ENCODE data around the gene STARD9. TPM values are rescaled to one million over a fixed set of nuclear protein-coding genes. Genes with fewer than 3 reads are reported as not detected.

STARD9 gene
- total RNA-seq, 1 experiment from 2014 or later, result 0.92 TPM

GRCh38 chr15:42711746-42712145 lies 136.3 kb downstream of the STARD9 start:
- no peak for TF ChIP-seq CTCF (IDR thresholded peaks at IDR 0.05; ENCODE audit: unreplicated experiment)
- Mint-ChIP-seq H3K9me3 (ENCODE audit: low read depth, unreplicated experiment) (no peaks in the 10 kb centered on the region), H3K27ac (ENCODE audit: unreplicated experiment) (no peak overlapping the region), H3K36me3 (ENCODE audit: insufficient read depth, unreplicated experiment) (no peaks in the 10 kb centered on the region), H3K4me1 (ENCODE audit: low read depth, unreplicated experiment) (no peaks in the 10 kb centered on the region), H3K27me3 (ENCODE audit: unreplicated experiment) (no peaks in the 10 kb centered on the region), H3K4me3 (ENCODE audit: low read depth, unreplicated experiment) (no peak overlapping the region)
- BruUV-seq (replicated peaks), result no TSS peak
- CTCF ChIA-PET, result no interaction called here
- DNase-seq, result no peak
- intact Hi-C loops (cut with micrococcal nuclease; ENCODE audit: unreplicated experiment), result no loop called here

GRCh38 chr15:42712584-42712983 lies 137.2 kb downstream of the STARD9 start:
- Mint-ChIP-seq H3K36me3 (ENCODE audit: insufficient read depth, unreplicated experiment) (no peaks in the 10 kb centered on the region), H3K9me3 (ENCODE audit: low read depth, unreplicated experiment) (no peaks in the 10 kb centered on the region), H3K27me3 (ENCODE audit: unreplicated experiment) (no peaks in the 10 kb centered on the region), H3K4me3 (ENCODE audit: low read depth, unreplicated experiment) (no peak overlapping the region), H3K27ac (ENCODE audit: unreplicated experiment) (no peak overlapping the region), H3K4me1 (ENCODE audit: low read depth, unreplicated experiment) (no peaks in the 10 kb centered on the region)
- no peak for TF ChIP-seq CTCF (IDR thresholded peaks at IDR 0.05; ENCODE audit: unreplicated experiment)
- DNase-seq, result no peak
- CTCF ChIA-PET, result no interaction called here
- no TSS peak for BruUV-seq (replicated peaks)
- intact Hi-C loops (cut with micrococcal nuclease; ENCODE audit: unreplicated experiment), result no loop called here

- H3K36me3 Mint-ChIP-seq (ENCODE audit: insufficient read depth, unreplicated experiment), result no peaks in the 10 kb centered on the region
- no peak for DNase-seq
- no peak overlapping the region for H3K4me3 Mint-ChIP-seq (ENCODE audit: low read depth, unreplicated experiment)
- H3K4me1 Mint-ChIP-seq (ENCODE audit: low read depth, unreplicated experiment), result no peaks in the 10 kb centered on the region
- BruUV-seq (replicated peaks), result no TSS peak
- no peaks in the 10 kb centered on the region for H3K9me3 Mint-ChIP-seq (ENCODE audit: low read depth, unreplicated experiment)
- H3K27me3 Mint-ChIP-seq (ENCODE audit: unreplicated experiment), result no peaks in the 10 kb centered on the region
- intact Hi-C loops (cut with micrococcal nuclease; ENCODE audit: unreplicated experiment), result no loop called here
- no peak for TF ChIP-seq CTCF (IDR thresholded peaks at IDR 0.05; ENCODE audit: unreplicated experiment)
- no peak overlapping the region for H3K27ac Mint-ChIP-seq (ENCODE audit: unreplicated experiment)
- CTCF ChIA-PET, result no interaction called here
These were observed 140.7 kb downstream of the STARD9 start for GRCh38 chr15:42716125-42716524.

GRCh38 chr15:42716626-42717025 lies 141.2 kb downstream of the STARD9 start:
- Mint-ChIP-seq H3K9me3 (ENCODE audit: low read depth, unreplicated experiment) (no peaks in the 10 kb centered on the region), H3K36me3 (ENCODE audit: insufficient read depth, unreplicated experiment) (no peaks in the 10 kb centered on the region), H3K27ac (ENCODE audit: unreplicated experiment) (no peak overlapping the region), H3K4me1 (ENCODE audit: low read depth, unreplicated experiment) (no peaks in the 10 kb centered on the region), H3K27me3 (ENCODE audit: unreplicated experiment) (no peaks in the 10 kb centered on the region), H3K4me3 (ENCODE audit: low read depth, unreplicated experiment) (no peak overlapping the region)
- no peak for DNase-seq
- CTCF ChIA-PET, result no interaction called here
- no TSS peak for BruUV-seq (replicated peaks)
- intact Hi-C loops (cut with micrococcal nuclease; ENCODE audit: unreplicated experiment), result no loop called here
- TF ChIP-seq CTCF (IDR thresholded peaks at IDR 0.05; ENCODE audit: unreplicated experiment), result no peak

GRCh38 chr15:42719043-42719442 lies 143.6 kb downstream of the STARD9 start:
- H3K4me1 Mint-ChIP-seq (ENCODE audit: low read depth, unreplicated experiment), result no peaks in the 10 kb centered on the region
- intact Hi-C loops (cut with micrococcal nuclease; ENCODE audit: unreplicated experiment), result no loop called here
- DNase-seq, result no peak
- BruUV-seq (replicated peaks), result no TSS peak
- CTCF ChIA-PET, result no interaction called here
- no peak overlapping the region for H3K4me3 Mint-ChIP-seq (ENCODE audit: low read depth, unreplicated experiment)
- TF ChIP-seq CTCF (IDR thresholded peaks at IDR 0.05; ENCODE audit: unreplicated experiment), result no peak
- no peaks in the 10 kb centered on the region for H3K9me3 Mint-ChIP-seq (ENCODE audit: low read depth, unreplicated experiment)
- H3K36me3 Mint-ChIP-seq (ENCODE audit: insufficient read depth, unreplicated experiment), result no peaks in the 10 kb centered on the region
- H3K27ac Mint-ChIP-seq (ENCODE audit: unreplicated experiment), result no peak overlapping the region
- no peaks in the 10 kb centered on the region for H3K27me3 Mint-ChIP-seq (ENCODE audit: unreplicated experiment)

All from Calu3 (cell line).